IMR-90 (cell line): ENCODE measurements around the gene COG2. TPM values are rescaled to one million over a fixed set of nuclear protein-coding genes. Genes with fewer than 3 reads are reported as not detected.

Experiments used
- ATAC-seq: fragments of 200-7000 bp; cut with Tn5 transposase; 2 replicates; pipeline ENCODE4 v1.9.1; 2020; ENCODE audit warnings: low read depth, mild to moderate bottlenecking, moderate library complexity
- BruUV-seq: library from RNA; stranded (reverse); fragments of 400-500 nt; replicated peaks from 2 replicates; lab custom pipeline; 2021; lab: Mats Ljungman, UMichigan
- CTCF ChIA-PET: fragments of 300-600 bp; formaldehyde crosslinking; extraction: SDS; loops from one replicate; lab custom pipeline; 2021; ENCODE audit warnings: antibody characterized with exemption; lab: Yijun Ruan, JAX
- POLR2A ChIA-PET: fragments of 300-600 bp; sonication (Branson Sonifier 250); formaldehyde crosslinking; loops from one replicate; lab custom pipeline; 2022; ENCODE audit warnings: antibody characterized with exemption; ENCODE audit not compliant: unreplicated experiment; lab: Charles Lee
- DNase-seq: peaks from one replicate; pipeline ENCODE4 v3.0.0; 2013
- H2AFZ ChIP-seq: replicated peaks from 2 replicates; pipeline ENCODE3; 2013; ENCODE audit warnings: low read length, mild to moderate bottlenecking; ENCODE audit not compliant: poor library complexity
- H2AK5ac ChIP-seq: 2 replicates; pipeline ENCODE4 v1.6.1; 2013; ENCODE audit warnings: low read depth, low read length, inconsistent platforms
- H2AK9ac ChIP-seq: replicated peaks from 2 replicates; pipeline ENCODE3; 2013; ENCODE audit warnings: mild to moderate bottlenecking, low read depth, low read length, moderate library complexity; ENCODE audit not compliant: poor library complexity
- H2BK120ac ChIP-seq: 2 replicates; pipeline ENCODE4 v1.6.1; 2013; ENCODE audit warnings: low read depth, low read length, inconsistent platforms
- H2BK15ac ChIP-seq: 3 replicates; pipeline ENCODE4 v1.6.1; 2013; ENCODE audit warnings: low read depth, low read length, inconsistent platforms
- H2BK20ac ChIP-seq: 2 replicates; pipeline ENCODE4 v1.6.1; 2013; ENCODE audit warnings: low read depth, mild to moderate bottlenecking, inconsistent platforms, low read length, moderate library complexity
- H2BK5ac ChIP-seq: 2 replicates; pipeline ENCODE4 v1.6.1; 2013; ENCODE audit warnings: mild to moderate bottlenecking, low read depth, low read length, inconsistent platforms; ENCODE audit not compliant: poor library complexity, severe bottlenecking
- H3K14ac ChIP-seq: replicated peaks from 2 replicates; pipeline ENCODE4 v1.6.1; 2013; ENCODE audit warnings: low read depth, low read length, inconsistent platforms
- H3K18ac ChIP-seq: 2 replicates; pipeline ENCODE4 v1.6.1; 2013; ENCODE audit warnings: low read depth, low read length, control low read depth
- H3K23ac ChIP-seq: 2 replicates; pipeline ENCODE4 v1.6.1; 2013; ENCODE audit warnings: low read depth, low read length, inconsistent platforms
- H3K27ac ChIP-seq: 2 replicates; pipeline ENCODE4 v1.5.1; 2013; ENCODE audit warnings: mild to moderate bottlenecking, control low read depth, low read length; ENCODE audit not compliant: insufficient read depth
- H3K27me3 ChIP-seq: 2 replicates; pipeline ENCODE4 v1.6.1; 2013; ENCODE audit warnings: low read length; ENCODE audit not compliant: control insufficient read depth, insufficient read depth
- H3K36me3 ChIP-seq: 2 replicates; pipeline ENCODE4 v1.6.1; 2013; ENCODE audit warnings: low read length, mixed read lengths; ENCODE audit not compliant: control insufficient read depth, insufficient read depth
- H3K4ac ChIP-seq: 2 replicates; pipeline ENCODE4 v1.6.1; 2013; ENCODE audit warnings: low read depth, low read length, inconsistent platforms
- H3K4me1 ChIP-seq: 2 replicates; pipeline ENCODE4 v1.6.1; 2013; ENCODE audit warnings: low read length, mixed read lengths; ENCODE audit not compliant: control insufficient read depth, insufficient read depth
- H3K4me2 ChIP-seq: 2 replicates; pipeline ENCODE4 v1.6.1; 2013; ENCODE audit warnings: low read depth, mild to moderate bottlenecking, control low read depth, low read length, moderate library complexity
- H3K4me3 ChIP-seq: 2 replicates; pipeline ENCODE4 v1.5.1; 2013; ENCODE audit warnings: low read depth, mild to moderate bottlenecking, control low read depth, low read length, moderate library complexity; ENCODE audit not compliant: insufficient read depth
- H3K56ac ChIP-seq: 2 replicates; pipeline ENCODE4 v1.6.1; 2013; ENCODE audit warnings: low read length, inconsistent platforms; ENCODE audit not compliant: insufficient read depth; ENCODE audit errors: extremely low read depth
- H3K79me1 ChIP-seq, 2 experiments: 2 replicates each; pipeline ENCODE4 v1.6.1; 2013; ENCODE audit warnings: low read length in 2 of 2, inconsistent platforms in 1 of 2, low read depth in 1 of 2
- H3K9ac ChIP-seq: 2 replicates; pipeline ENCODE4 v1.6.1; 2013; ENCODE audit warnings: low read depth, low read length, control low read depth
- H3K9me1 ChIP-seq: 2 replicates; pipeline ENCODE4 v1.6.1; 2013; ENCODE audit warnings: low read length, inconsistent platforms; ENCODE audit not compliant: insufficient read depth
- H3K9me3 ChIP-seq: 2 replicates; pipeline ENCODE4 v1.6.1; 2013; ENCODE audit warnings: low read length; ENCODE audit not compliant: control insufficient read depth, insufficient read depth
- H4K20me1 ChIP-seq: 2 replicates; pipeline ENCODE4 v1.6.1; 2013; ENCODE audit warnings: low read length, inconsistent platforms; ENCODE audit not compliant: insufficient read depth
- H4K5ac ChIP-seq: 2 replicates; pipeline ENCODE4 v1.6.1; 2013; ENCODE audit warnings: mild to moderate bottlenecking, low read depth, low read length, control low read depth
- H4K8ac ChIP-seq, 2 experiments: 2 replicates each; pipeline ENCODE4 v1.6.1; 2013; ENCODE audit warnings: low read depth in 2 of 2, low read length in 2 of 2, control low read depth in 1 of 2, inconsistent platforms in 1 of 2
- H4K91ac ChIP-seq: 2 replicates; pipeline ENCODE4 v1.6.1; 2013; ENCODE audit warnings: low read depth, low read length, inconsistent platforms; ENCODE audit not compliant: insufficient read depth
- BHLHE40 ChIP-seq: fragments of 150-350 bp; IDR thresholded peaks from 2 replicates; pipeline ENCODE4 v1.6.1; 2016; ENCODE audit warnings: mild to moderate bottlenecking, low read depth, low read length
- FOS ChIP-seq: fragments of 150-350 bp; IDR thresholded peaks from 2 replicates; pipeline ENCODE4 v1.6.1; 2016; ENCODE audit warnings: low read depth, low read length
- POLR2A ChIP-seq: IDR thresholded peaks from 2 replicates; pipeline ENCODE4 v1.6.1; 2012; ENCODE audit warnings: mild to moderate bottlenecking, low read depth, low read length
- SMC3 ChIP-seq: fragments of 150-350 bp; IDR thresholded peaks from 2 replicates; pipeline ENCODE4 v1.6.1; 2016; ENCODE audit warnings: low read depth, mild to moderate bottlenecking, antibody characterized with exemption, low read length, moderate library complexity
- WGBS, 2 experiments: methylation state at CpG; one replicate each; pipeline versions ENCODE4 v1.1.5 to v1.1.7; 2013; ENCODE audit warnings: missing lambda C conversion rate in 2 of 2; ENCODE audit not compliant: insufficient read length in 1 of 2; ENCODE audit errors: extremely low coverage in 2 of 2; 5-methylcytosine and 5-hydroxymethylcytosine counted together
- dilution Hi-C: fragments of 300-500 bp; cut with HindIII; formaldehyde crosslinking; loops from one replicate; pipeline ENCODE4 v1.14.3; 2018; ENCODE audit warnings: low sequenced_read_pairs; ENCODE audit not compliant: unreplicated experiment
- in situ Hi-C: fragments of 300-500 bp; cut with MboI; formaldehyde crosslinking; loops from 3 replicates; pipeline ENCODE4 v1.14.3; 2019; ENCODE audit warnings: low sequenced_read_pairs, inconsistent platforms, mixed read lengths
- intact Hi-C: fragments of 100-400 bp; cut with micrococcal nuclease; formaldehyde crosslinking; loops from 2 replicates; pipeline ENCODE4 v1.10.0; 2022
- polyA plus RNA-seq, 3 experiments: library from polyadenylated mRNA; depleted of rRNA; stranded (reverse); fragments of >200 nt; gene quantifications; 2 replicates each; pipeline ENCODE4 v1.2.3, GENCODE V29; 2012; ENCODE audit warnings: low replicate concordance in 1 of 3
- total RNA-seq: library from RNA; depleted of rRNA; stranded (reverse); fragments of >200 nt; gene quantifications from 2 replicates; pipeline ENCODE4 v1.2.3, GENCODE V29; 2012
- TF ChIP-seq, protein P1 (sequence below): fragments of 150-350 bp; IDR thresholded peaks from 2 replicates; pipeline ENCODE4 v1.6.1; 2017; ENCODE audit warnings: mild to moderate bottlenecking, antibody characterized with exemption, low read length, low read depth

COG2 gene
- total and polyA plus RNA-seq, 2 of the 4 experiments (the other 2 are of a cell fraction), result 9.1 to 16.7 TPM

DNA sequence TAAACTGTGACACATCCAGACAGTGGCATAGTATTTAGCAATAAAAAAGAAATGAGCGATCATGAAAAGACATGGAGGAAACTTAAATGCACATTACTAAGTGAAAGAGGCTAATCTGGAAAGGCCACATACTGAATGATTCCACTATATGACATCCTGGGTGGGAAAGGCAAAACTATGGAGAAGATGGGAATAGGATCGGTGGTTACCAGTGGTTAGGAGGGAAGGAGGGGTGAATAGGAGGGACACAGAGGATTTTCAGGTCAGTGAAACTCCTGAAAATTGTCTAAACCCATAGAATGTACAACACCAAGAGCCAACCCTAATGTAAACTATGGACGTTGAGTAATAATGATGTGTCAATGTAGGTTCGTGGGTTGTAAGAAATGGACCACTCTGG is 57.9 kb downstream of the COG2 start:
- no peak overlapping the region for H3K18ac ChIP-seq
- no peak overlapping the region for H3K9ac ChIP-seq
- no TSS peak for BruUV-seq
- H4K20me1 ChIP-seq, result no peaks in the 10 kb centered on the region
- TF ChIP-seq, protein P1, sequence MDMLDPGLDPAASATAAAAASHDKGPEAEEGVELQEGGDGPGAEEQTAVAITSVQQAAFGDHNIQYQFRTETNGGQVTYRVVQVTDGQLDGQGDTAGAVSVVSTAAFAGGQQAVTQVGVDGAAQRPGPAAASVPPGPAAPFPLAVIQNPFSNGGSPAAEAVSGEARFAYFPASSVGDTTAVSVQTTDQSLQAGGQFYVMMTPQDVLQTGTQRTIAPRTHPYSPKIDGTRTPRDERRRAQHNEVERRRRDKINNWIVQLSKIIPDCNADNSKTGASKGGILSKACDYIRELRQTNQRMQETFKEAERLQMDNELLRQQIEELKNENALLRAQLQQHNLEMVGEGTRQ, result no peak
- TF ChIP-seq SMC3 (no peak), BHLHE40 (no peak), FOS (no peak), POLR2A (no peak)
- DNase-seq (no peak), ATAC-seq (no peak)
- no peak overlapping the region for H4K8ac ChIP-seq
- no peak overlapping the region for H2AFZ ChIP-seq
- H2AK9ac ChIP-seq, result no peak overlapping the region
- H3K23ac ChIP-seq, result no peak overlapping the region
- no peak overlapping the region for H3K56ac ChIP-seq
- H3K4me1 ChIP-seq, result peaks cover 2% of the 10 kb centered on the region; the same call in 1 of the 2 replicates
- WGBS, 2 experiments, result no CpG with 5 or more reads among the region's 4 CpGs
- H3K27me3 ChIP-seq, result peaks cover 2% of the 10 kb centered on the region
- H2BK15ac ChIP-seq, result no peak overlapping the region
- no peak overlapping the region for H3K4ac ChIP-seq
- H3K9me1 ChIP-seq, result no peaks in the 10 kb centered on the region
- H4K5ac ChIP-seq, result no peak overlapping the region
- POLR2A ChIA-PET, result no interaction called here
- in situ Hi-C loops (no loop called here), intact Hi-C loops (no loop called here), dilution Hi-C loops (no loop called here)
- no peaks in the 10 kb centered on the region for H3K36me3 ChIP-seq
- H3K4me2 ChIP-seq, result no peak overlapping the region
- no peak overlapping the region for H2BK120ac ChIP-seq
- H3K14ac ChIP-seq, result no peak overlapping the region
- H4K91ac ChIP-seq, result no peak overlapping the region
- H3K9me3 ChIP-seq, result no peaks in the 10 kb centered on the region
- H3K27ac ChIP-seq, result no peak overlapping the region
- H3K4me3 ChIP-seq, result no peak overlapping the region
- no peak overlapping the region for H2BK5ac ChIP-seq
- CTCF ChIA-PET, result no interaction called here
- no peak overlapping the region for H2BK20ac ChIP-seq
- no peaks in the 10 kb centered on the region for H3K79me1 ChIP-seq
- no peak overlapping the region for H2AK5ac ChIP-seq
